Coronary artery (tissue), 2 donors: Measurements from ENCODE around the gene HOXD3.

Experiments used
- DNase-seq: peaks from one replicate; pipeline ENCODE4 v3.0.0-alpha.2; 2017; ENCODE audit warnings: low spot score
- H3K27ac ChIP-seq, 2 donors: fragments of 200-600 bp; sonication (generic); one replicate each; pipeline ENCODE4 v1.5.1; 2016 to 2019
- H3K4me3 ChIP-seq: fragments of 200-600 bp; sonication (generic); 2 replicates; pipeline ENCODE4 v1.5.1; 2016; ENCODE audit warnings: mild to moderate bottlenecking, moderate library complexity
- CTCF ChIP-seq: fragments of 200-600 bp; sonication (generic); IDR thresholded peaks from one replicate; pipeline ENCODE4 v1.5.1; 2019; ENCODE audit warnings: antibody characterized with exemption

Gene HOXD3

GRCh38 chr2:176156807-176157498 lies at the start of gene HOXD3:
HOXD3 (plus strand) TSS chr2:176157307; CDS start chr2:176169115, 11,808 bp downstream.
- Histone ChIP-seq H3K4me3 (peak within 1 kb of the TSS; percentile 13), H3K27ac (no peak within 1 kb of the TSS)
- DNase-seq, result no peak
- TF ChIP-seq CTCF, result no peak

- TF ChIP-seq CTCF, result no peak
- Histone ChIP-seq H3K4me3 (peak overlapping the region; percentile 67), H3K27ac (no peak overlapping the region)
- DNase-seq, result no peak
These were observed 49.4 kb upstream of the HOXD3 start for GRCh38 chr2:176107731-176108181.

- TF ChIP-seq CTCF, result no peak
- Histone ChIP-seq H3K27ac (no peak overlapping the region), H3K4me3 (peak overlapping the region; percentile 36)
- DNase-seq, result no peak
These were observed 47.8 kb upstream of the HOXD3 start for GRCh38 chr2:176109192-176109901.

GRCh38 chr2:176109946-176110345 lies 47.2 kb upstream of the HOXD3 start:
- no peak for DNase-seq
- no peak overlapping the region for H3K4me3 ChIP-seq
- no peak for TF ChIP-seq CTCF
- no peak overlapping the region for H3K27ac ChIP-seq

GRCh38 chr2:176110415-176111308 lies 46.4 kb upstream of the HOXD3 start:
- no peak overlapping the region for H3K4me3 ChIP-seq
- DNase-seq, result no peak
- no peak overlapping the region for H3K27ac ChIP-seq
- no peak for TF ChIP-seq CTCF

GRCh38 chr2:176111309-176111663 lies 45.8 kb upstream of the HOXD3 start:
- no peak for DNase-seq
- H3K4me3 ChIP-seq, result no peak overlapping the region
- no peak for TF ChIP-seq CTCF
- H3K27ac ChIP-seq, result no peak overlapping the region
